Measurements from ENCODE around the gene ALG2.

Gene ALG2

GRCh38 chr9:99235926-99236634 lies 14.3 kb upstream of the ALG2 start:
- Histone ChIP-seq H3K27ac (ENCODE audit: low read length) (no peak overlapping the region), H3K4me3 (ENCODE audit: low read depth in 1 of 2, low read length in 2 of 2) (no peak overlapping the region), H3K36me3 (ENCODE audit: control insufficient read depth in 1 of 2, insufficient read depth in 2 of 2, low read length in 2 of 2) (peaks cover 2 to 49% of the 10 kb centered on the region in 2 donors), H3K4me1 (ENCODE audit: control insufficient read depth in 1 of 2, insufficient read depth in 2 of 2, low read length in 2 of 2) (no peaks in the 10 kb centered on the region), H3K9me3 (ENCODE audit: control insufficient read depth in 1 of 2, low read length in 2 of 2) (no peaks in the 10 kb centered on the region), H3K27me3 (ENCODE audit: low read depth, low read length) (no peaks in the 10 kb centered on the region)

GRCh38 chr9:99235069-99235468 lies 13.3 kb upstream of the ALG2 start:
- Histone ChIP-seq H3K9me3 (ENCODE audit: control insufficient read depth in 1 of 2, low read length in 2 of 2) (no peaks in the 10 kb centered on the region), H3K27ac (ENCODE audit: low read length) (no peak overlapping the region), H3K36me3 (ENCODE audit: control insufficient read depth in 1 of 2, insufficient read depth in 2 of 2, low read length in 2 of 2) (peaks cover 10 to 56% of the 10 kb centered on the region in 2 donors), H3K4me1 (ENCODE audit: control insufficient read depth in 1 of 2, insufficient read depth in 2 of 2, low read length in 2 of 2) (no peaks in the 10 kb centered on the region), H3K4me3 (ENCODE audit: low read depth in 1 of 2, low read length in 2 of 2) (no peak overlapping the region), H3K27me3 (ENCODE audit: low read depth, low read length) (no peaks in the 10 kb centered on the region)

- H3K27ac ChIP-seq (ENCODE audit: low read length): no peak overlapping the region
- H3K4me3 ChIP-seq (ENCODE audit: low read depth in 1 of 2, low read length in 2 of 2): no peak overlapping the region
- no peaks in the 10 kb centered on the region for H3K4me1 ChIP-seq (ENCODE audit: control insufficient read depth in 1 of 2, insufficient read depth in 2 of 2, low read length in 2 of 2)
- H3K27me3 ChIP-seq (ENCODE audit: low read depth, low read length): no peaks in the 10 kb centered on the region
- no peaks in the 10 kb centered on the region for H3K9me3 ChIP-seq (ENCODE audit: control insufficient read depth in 1 of 2, low read length in 2 of 2)
- H3K36me3 ChIP-seq (ENCODE audit: control insufficient read depth in 1 of 2, insufficient read depth in 2 of 2, low read length in 2 of 2): peaks cover 10 to 54% of the 10 kb centered on the region in 2 donors
These were observed 12.9 kb upstream of the ALG2 start for GRCh38 chr9:99234618-99235017.

GRCh38 chr9:99231711-99232110 lies 10.0 kb upstream of the ALG2 start:
- no peak overlapping the region for H3K27ac ChIP-seq (ENCODE audit: low read length)
- peaks cover 22 to 56% of the 10 kb centered on the region in 2 donors for H3K36me3 ChIP-seq (ENCODE audit: control insufficient read depth in 1 of 2, insufficient read depth in 2 of 2, low read length in 2 of 2)
- no peaks in the 10 kb centered on the region for H3K27me3 ChIP-seq (ENCODE audit: low read depth, low read length)
- no peaks in the 10 kb centered on the region for H3K9me3 ChIP-seq (ENCODE audit: control insufficient read depth in 1 of 2, low read length in 2 of 2)
- H3K4me3 ChIP-seq (ENCODE audit: low read depth in 1 of 2, low read length in 2 of 2): no peak overlapping the region
- H3K4me1 ChIP-seq (ENCODE audit: control insufficient read depth in 1 of 2, insufficient read depth in 2 of 2, low read length in 2 of 2): no peaks in the 10 kb centered on the region

- peaks cover 0 to 9% of the 10 kb centered on the region in 2 donors for H3K4me1 ChIP-seq (ENCODE audit: control insufficient read depth in 1 of 2, insufficient read depth in 2 of 2, low read length in 2 of 2)
- no peak overlapping the region for H3K27ac ChIP-seq (ENCODE audit: low read length)
- no peak overlapping the region for H3K4me3 ChIP-seq (ENCODE audit: low read depth in 1 of 2, low read length in 2 of 2)
- no peaks in the 10 kb centered on the region for H3K27me3 ChIP-seq (ENCODE audit: low read depth, low read length)
- no peaks in the 10 kb centered on the region for H3K9me3 ChIP-seq (ENCODE audit: control insufficient read depth in 1 of 2, low read length in 2 of 2)
- peaks cover 25 to 59% of the 10 kb centered on the region in 2 donors for H3K36me3 ChIP-seq (ENCODE audit: control insufficient read depth in 1 of 2, insufficient read depth in 2 of 2, low read length in 2 of 2)
These were observed 8.5 kb upstream of the ALG2 start for GRCh38 chr9:99230206-99230605.

GRCh38 chr9:99226054-99226453 lies 4.3 kb upstream of the ALG2 start:
- Histone ChIP-seq H3K27me3 (ENCODE audit: low read depth, low read length) (no peaks in the 10 kb centered on the region), H3K36me3 (ENCODE audit: control insufficient read depth in 1 of 2, insufficient read depth in 2 of 2, low read length in 2 of 2) (peaks cover 29 to 48% of the 10 kb centered on the region in 2 donors), H3K4me1 (ENCODE audit: control insufficient read depth in 1 of 2, insufficient read depth in 2 of 2, low read length in 2 of 2) (peaks cover 9 to 33% of the 10 kb centered on the region in 2 donors), H3K9me3 (ENCODE audit: control insufficient read depth in 1 of 2, low read length in 2 of 2) (no peaks in the 10 kb centered on the region), H3K4me3 (ENCODE audit: low read depth in 1 of 2, low read length in 2 of 2) (no peak overlapping the region), H3K27ac (ENCODE audit: low read length) (no peak overlapping the region)

GRCh38 chr9:99224445-99224844 lies 2.7 kb upstream of the ALG2 start:
- Histone ChIP-seq H3K4me1 (ENCODE audit: control insufficient read depth in 1 of 2, insufficient read depth in 2 of 2, low read length in 2 of 2) (peaks cover 9 to 48% of the 10 kb centered on the region in 2 donors), H3K9me3 (ENCODE audit: control insufficient read depth in 1 of 2, low read length in 2 of 2) (no peaks in the 10 kb centered on the region), H3K27ac (ENCODE audit: low read length) (no peak overlapping the region), H3K27me3 (ENCODE audit: low read depth, low read length) (no peaks in the 10 kb centered on the region), H3K36me3 (ENCODE audit: control insufficient read depth in 1 of 2, insufficient read depth in 2 of 2, low read length in 2 of 2) (peaks cover 22 to 34% of the 10 kb centered on the region in 2 donors), H3K4me3 (ENCODE audit: low read depth in 1 of 2, low read length in 2 of 2) (no peak overlapping the region)

GRCh38 chr9:99222416-99223270 lies 901 bp upstream of the ALG2 start:
- peaks cover 9 to 55% of the 10 kb centered on the region in 2 donors for H3K4me1 ChIP-seq (ENCODE audit: control insufficient read depth in 1 of 2, insufficient read depth in 2 of 2, low read length in 2 of 2)
- peak overlapping the region; percentile 79 to 95 for H3K4me3 ChIP-seq (ENCODE audit: low read depth in 1 of 2, low read length in 2 of 2)
- H3K27me3 ChIP-seq (ENCODE audit: low read depth, low read length): no peaks in the 10 kb centered on the region
- peaks cover 19 to 26% of the 10 kb centered on the region in 2 donors for H3K36me3 ChIP-seq (ENCODE audit: control insufficient read depth in 1 of 2, insufficient read depth in 2 of 2, low read length in 2 of 2)
- H3K27ac ChIP-seq (ENCODE audit: low read length): peak overlapping the region; percentile 89
- H3K9me3 ChIP-seq (ENCODE audit: control insufficient read depth in 1 of 2, low read length in 2 of 2): no peaks in the 10 kb centered on the region

- Histone ChIP-seq H3K9me3 (ENCODE audit: control insufficient read depth in 1 of 2, low read length in 2 of 2) (no peaks in the 10 kb centered on the region), H3K4me1 (ENCODE audit: control insufficient read depth in 1 of 2, insufficient read depth in 2 of 2, low read length in 2 of 2) (peaks cover 9 to 55% of the 10 kb centered on the region in 2 donors), H3K27me3 (ENCODE audit: low read depth, low read length) (no peaks in the 10 kb centered on the region), H3K27ac (ENCODE audit: low read length) (peak overlapping the region; percentile 89), H3K4me3 (ENCODE audit: low read depth in 1 of 2, low read length in 2 of 2) (peak overlapping the region; percentile 79 to 95), H3K36me3 (ENCODE audit: control insufficient read depth in 1 of 2, insufficient read depth in 2 of 2, low read length in 2 of 2) (peaks cover 19 to 25% of the 10 kb centered on the region in 2 donors)
These were observed 499 bp downstream of the ALG2 start for GRCh38 chr9:99221266-99221620.

GRCh38 chr9:99220011-99220410 lies 1.7 kb downstream of the ALG2 start:
- H3K27me3 ChIP-seq (ENCODE audit: low read depth, low read length): no peaks in the 10 kb centered on the region
- H3K4me1 ChIP-seq (ENCODE audit: control insufficient read depth in 1 of 2, insufficient read depth in 2 of 2, low read length in 2 of 2): peaks cover 9 to 44% of the 10 kb centered on the region in 2 donors
- H3K36me3 ChIP-seq (ENCODE audit: control insufficient read depth in 1 of 2, insufficient read depth in 2 of 2, low read length in 2 of 2): peaks cover 19 to 27% of the 10 kb centered on the region in 2 donors
- no peaks in the 10 kb centered on the region for H3K9me3 ChIP-seq (ENCODE audit: control insufficient read depth in 1 of 2, low read length in 2 of 2)
- H3K4me3 ChIP-seq (ENCODE audit: low read depth in 1 of 2, low read length in 2 of 2): no peak overlapping the region
- H3K27ac ChIP-seq (ENCODE audit: low read length): no peak overlapping the region

GRCh38 chr9:99216073-99216472 lies 5.7 kb downstream of the ALG2 start:
- Histone ChIP-seq H3K9me3 (ENCODE audit: control insufficient read depth in 1 of 2, low read length in 2 of 2) (no peaks in the 10 kb centered on the region), H3K4me1 (ENCODE audit: control insufficient read depth in 1 of 2, insufficient read depth in 2 of 2, low read length in 2 of 2) (peaks cover 0 to 23% of the 10 kb centered on the region in 2 donors), H3K36me3 (ENCODE audit: control insufficient read depth in 1 of 2, insufficient read depth in 2 of 2, low read length in 2 of 2) (peaks cover 9 to 23% of the 10 kb centered on the region in 2 donors), H3K4me3 (ENCODE audit: low read depth in 1 of 2, low read length in 2 of 2) (no peak overlapping the region), H3K27ac (ENCODE audit: low read length) (no peak overlapping the region), H3K27me3 (ENCODE audit: low read depth, low read length) (no peaks in the 10 kb centered on the region)
